Endothelial cell of umbilical vein (primary cell): ENCODE measurements around the gene CTR9. TPM values are rescaled to one million over a fixed set of nuclear protein-coding genes. Genes with fewer than 3 reads are reported as not detected.

Experiments
- BruUV-seq: library from RNA; stranded (reverse); fragments of 400-500 nt; replicated peaks from 2 replicates; lab custom pipeline; 2021; lab: Mats Ljungman, UMichigan
- CTCF ChIA-PET: fragments of 300-600, 350-600 bp; sonication (Branson Sonifier 250); formaldehyde crosslinking; loops from one replicate; lab custom pipeline; 2021; ENCODE audit warnings: antibody characterized with exemption, inconsistent platforms; lab: Charles Lee
- POLR2A ChIA-PET: fragments of 300-600, 350-600 bp; sonication (Branson Sonifier 250); formaldehyde crosslinking; loops from one replicate; lab custom pipeline; 2021; ENCODE audit warnings: antibody characterized with exemption, inconsistent platforms; lab: Charles Lee
- DNase-seq: peaks from one replicate; pipeline ENCODE4 v3.0.0-alpha.2; 2011; ENCODE audit warnings: low read depth, low spot score
- FAIRE-seq: peaks from 2 replicates; lab custom pipeline; 2011; peaks lifted over from hg19 to GRCh38; lab: Jason Lieb, UNC
- H2AFZ ChIP-seq: 2 replicates; pipeline ENCODE4 v1.6.0; 2012; ENCODE audit warnings: low read depth, low read length, control low read depth, inconsistent platforms
- H3K27ac ChIP-seq: 2 replicates; pipeline ENCODE4 v1.5.1; 2011; ENCODE audit warnings: low read depth, mild to moderate bottlenecking, control low read depth, low read length, moderate library complexity; ENCODE audit not compliant: insufficient read depth
- H3K27me3 ChIP-seq, 2 experiments: 2 replicates each; pipeline versions ENCODE4 v1.6.0 to v1.6.1; 2011; ENCODE audit warnings: low read length in 2 of 2, mixed read lengths in 1 of 2; ENCODE audit not compliant: control insufficient read depth in 2 of 2, insufficient read depth in 2 of 2
- H3K36me3 ChIP-seq, 2 experiments: 2 replicates in 1 of 2; 3 replicates in 1 of 2; pipeline ENCODE4 v1.5.1; 2011; ENCODE audit warnings: low read length in 2 of 2, mild to moderate bottlenecking in 1 of 2, moderate library complexity in 1 of 2; ENCODE audit not compliant: control insufficient read depth in 2 of 2, insufficient read depth in 2 of 2; ENCODE audit errors: extremely low read depth in 1 of 2
- H3K4me1 ChIP-seq: 3 replicates; pipeline ENCODE4 v1.5.1; 2011; ENCODE audit warnings: mild to moderate bottlenecking, low read length; ENCODE audit not compliant: control insufficient read depth, insufficient read depth; ENCODE audit errors: extremely low read depth
- H3K4me2 ChIP-seq: 2 replicates; pipeline ENCODE4 v1.6.1; 2011; ENCODE audit warnings: low read length, control low read depth, mixed read lengths; ENCODE audit not compliant: insufficient read depth
- H3K4me3 ChIP-seq, 3 experiments: fragments of 200-600 bp in 1 of 3; sonication (generic), shearing (Covaris generic) in 1 of 3; replicated peaks in 1 of 3; 2 replicates each; pipeline ENCODE4 v1.5.1; 2011 to 2016; ENCODE audit warnings: control low read depth in 3 of 3, low read length in 3 of 3, mild to moderate bottlenecking in 2 of 3, inconsistent platforms in 1 of 3, low read depth in 1 of 3, moderate library complexity in 1 of 3; ENCODE audit not compliant: insufficient read depth in 1 of 3
- H3K79me2 ChIP-seq: 2 replicates; pipeline ENCODE4 v1.6.0; 2012; ENCODE audit warnings: low read length, inconsistent platforms; ENCODE audit not compliant: control insufficient read depth, insufficient read depth
- H3K9ac ChIP-seq: replicated peaks from 2 replicates; pipeline ENCODE3; 2011; ENCODE audit warnings: low read length, control low read depth; ENCODE audit not compliant: insufficient read depth; ENCODE audit errors: extremely low read depth
- H3K9me1 ChIP-seq: replicated peaks from 3 replicates; pipeline ENCODE4 v1.6.0; 2011; ENCODE audit warnings: mild to moderate bottlenecking, low read length; ENCODE audit not compliant: control insufficient read depth, insufficient read depth; ENCODE audit errors: extremely low read depth
- H3K9me3 ChIP-seq: replicated peaks from 2 replicates; pipeline ENCODE4 v1.5.1; 2012; ENCODE audit warnings: low read length, inconsistent platforms; ENCODE audit not compliant: control insufficient read depth, insufficient read depth
- H4K20me1 ChIP-seq: replicated peaks from 2 replicates; pipeline ENCODE3; 2011; ENCODE audit warnings: mild to moderate bottlenecking, low read length; ENCODE audit not compliant: control insufficient read depth, insufficient read depth; ENCODE audit errors: extremely low read depth
- EZH2 ChIP-seq: IDR thresholded peaks from 2 replicates; pipeline ENCODE4 v1.6.1; 2012; ENCODE audit warnings: borderline replicate concordance, low read depth, mild to moderate bottlenecking, moderate library complexity, low read length, inconsistent platforms; ENCODE audit not compliant: severe bottlenecking
- FOS ChIP-seq: IDR thresholded peaks from 2 replicates; pipeline ENCODE4 v1.6.1; 2011; ENCODE audit warnings: mild to moderate bottlenecking, low read length, moderate library complexity, borderline replicate concordance; ENCODE audit not compliant: insufficient read depth
- GATA2 ChIP-seq: IDR thresholded peaks from 2 replicates; pipeline ENCODE4 v1.7.0; 2011; ENCODE audit warnings: low read depth, mild to moderate bottlenecking, moderate library complexity, mixed read lengths, low read length; ENCODE audit not compliant: insufficient read length, insufficient read depth
- JUN ChIP-seq: IDR thresholded peaks from 2 replicates; pipeline ENCODE4 v1.6.1; 2011; ENCODE audit warnings: borderline replicate concordance, low read depth; ENCODE audit not compliant: insufficient read length, insufficient read depth
- MYC ChIP-seq: IDR thresholded peaks from one replicate; pipeline ENCODE4 v1.6.1; 2011; ENCODE audit warnings: mild to moderate bottlenecking, low read depth, low read length
- POLR2A ChIP-seq: IDR thresholded peaks from 2 replicates; pipeline ENCODE4 v1.6.1; 2012; ENCODE audit warnings: low read depth, mild to moderate bottlenecking, control low read depth, low read length
- POLR2AphosphoS5 ChIP-seq: IDR thresholded peaks from 2 replicates; pipeline ENCODE4 v1.6.1; 2012; ENCODE audit warnings: low read depth, mild to moderate bottlenecking, control low read depth, low read length, moderate library complexity; ENCODE audit not compliant: insufficient read depth
- dilution Hi-C: fragments of 300-500 bp; cut with MboI; formaldehyde crosslinking; loops from one replicate; pipeline ENCODE4 v1.15.0; 2019; ENCODE audit warnings: low sequenced_read_pairs; ENCODE audit not compliant: extremely low pct_ligation_motif_present
- intact Hi-C: fragments of 100-400 bp; cut with micrococcal nuclease; formaldehyde crosslinking; loops from one replicate; pipeline ENCODE4 v1.10.0; 2022
- polyA plus RNA-seq, 4 experiments: library from polyadenylated mRNA; depleted of rRNA in 3 of 4; stranded (reverse) in 3 of 4; unstranded in 1 of 4; fragments of >200 nt; gene quantifications; 2 replicates each; pipeline versions ENCODE4 v1.2.1 to v1.2.3, GENCODE V29; 2011 to 2012; ENCODE audit warnings: missing spikeins in 1 of 4
- total RNA-seq: library from RNA; stranded (reverse); gene quantifications from 2 replicates; pipeline ENCODE4 v1.2.3, GENCODE V29; 2021
- TF ChIP-seq, protein P1 (sequence below): IDR thresholded peaks from 2 replicates; pipeline ENCODE4 v1.6.1; 2011; ENCODE audit not compliant: insufficient read depth, insufficient read length
- TF ChIP-seq, protein P2 (sequence below), 2 donors: IDR thresholded peaks; 1 replicate in 1 of 2; 2 replicates in 1 of 2; pipeline ENCODE4 v1.5.1; 2011; ENCODE audit warnings: low read length in 2 of 2, mild to moderate bottlenecking in 2 of 2, moderate library complexity in 2 of 2, control low read depth in 1 of 2, inconsistent platforms in 1 of 2, low read depth in 1 of 2; ENCODE audit not compliant: insufficient read depth in 1 of 2; ENCODE audit errors: extremely low read depth in 1 of 2

Gene CTR9
- total and polyA plus RNA-seq, 2 donors (not counting 3 experiments of a cell fraction or from before 2014, with no cell fraction given), result 7.5 to 33.2 TPM

DNA sequence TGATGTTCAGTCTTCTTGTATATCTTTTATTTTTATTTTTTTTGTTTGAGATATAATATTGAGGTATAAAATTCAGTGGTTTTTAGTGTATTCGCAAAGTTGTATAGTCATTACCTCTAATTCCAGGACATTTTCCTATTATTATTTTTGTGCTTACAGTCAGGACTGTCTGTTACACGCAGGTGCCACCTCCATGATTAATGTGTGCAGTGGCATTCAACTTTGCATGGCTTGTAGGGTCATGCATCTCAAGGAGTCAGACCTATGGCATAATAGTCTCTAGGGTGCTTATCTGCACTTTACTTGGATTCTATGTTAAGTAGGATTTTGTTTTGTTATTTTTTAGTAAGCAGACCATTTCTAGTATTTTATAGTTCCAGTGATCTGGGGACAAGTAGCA, 1.0 kb downstream of the CTR9 start:
- CTCF ChIA-PET, result interaction anchor here (1.3 to 1.4 kb wide), 2 partner anchors 12 to 19 kb away, joined by 4 to 5 read pairs; no protein-coding TSS in a partner anchor

More for the DNA sequence above, 1.0 kb downstream of the CTR9 start:
- Histone ChIP-seq H3K9ac (peak overlapping the region; percentile 90), H3K79me2 (peaks cover 19% of the 10 kb centered on the region), H3K9me1 (no peaks in the 10 kb centered on the region), H2AFZ (no peak overlapping the region), H3K4me1 (peaks cover 13% of the 10 kb centered on the region), H3K27ac (peak overlapping the region; percentile 59), H3K9me3 (no peaks in the 10 kb centered on the region), H4K20me1 (peaks cover 3% of the 10 kb centered on the region), H3K36me3 (peaks cover under 1 to 17% of the 10 kb centered on the region in 2 experiments), H3K4me2 (peak overlapping the region; percentile 98), H3K4me3 (peak overlapping the region; percentile 79 to 99 (median 92)), H3K27me3 (no peaks in the 10 kb centered on the region)
- no peak for TF ChIP-seq GATA2
- TF ChIP-seq, protein P1, sequence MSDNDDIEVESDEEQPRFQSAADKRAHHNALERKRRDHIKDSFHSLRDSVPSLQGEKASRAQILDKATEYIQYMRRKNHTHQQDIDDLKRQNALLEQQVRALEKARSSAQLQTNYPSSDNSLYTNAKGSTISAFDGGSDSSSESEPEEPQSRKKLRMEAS, result no peak
- TF ChIP-seq POLR2A, result no peak
- TF ChIP-seq, protein P2, sequence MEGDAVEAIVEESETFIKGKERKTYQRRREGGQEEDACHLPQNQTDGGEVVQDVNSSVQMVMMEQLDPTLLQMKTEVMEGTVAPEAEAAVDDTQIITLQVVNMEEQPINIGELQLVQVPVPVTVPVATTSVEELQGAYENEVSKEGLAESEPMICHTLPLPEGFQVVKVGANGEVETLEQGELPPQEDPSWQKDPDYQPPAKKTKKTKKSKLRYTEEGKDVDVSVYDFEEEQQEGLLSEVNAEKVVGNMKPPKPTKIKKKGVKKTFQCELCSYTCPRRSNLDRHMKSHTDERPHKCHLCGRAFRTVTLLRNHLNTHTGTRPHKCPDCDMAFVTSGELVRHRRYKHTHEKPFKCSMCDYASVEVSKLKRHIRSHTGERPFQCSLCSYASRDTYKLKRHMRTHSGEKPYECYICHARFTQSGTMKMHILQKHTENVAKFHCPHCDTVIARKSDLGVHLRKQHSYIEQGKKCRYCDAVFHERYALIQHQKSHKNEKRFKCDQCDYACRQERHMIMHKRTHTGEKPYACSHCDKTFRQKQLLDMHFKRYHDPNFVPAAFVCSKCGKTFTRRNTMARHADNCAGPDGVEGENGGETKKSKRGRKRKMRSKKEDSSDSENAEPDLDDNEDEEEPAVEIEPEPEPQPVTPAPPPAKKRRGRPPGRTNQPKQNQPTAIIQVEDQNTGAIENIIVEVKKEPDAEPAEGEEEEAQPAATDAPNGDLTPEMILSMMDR (IDR thresholded peaks at IDR 0.05; ENCODE audit: extremely low read depth in 1 of 2, insufficient read depth in 1 of 2, low read depth in 1 of 2, low read length in 2 of 2), result no peak
- TF ChIP-seq JUN, result no peak
- no peak for TF ChIP-seq EZH2
- TF ChIP-seq POLR2AphosphoS5, result no peak
- no peak for TF ChIP-seq MYC
- no peak for TF ChIP-seq FOS
- no peak for DNase-seq
- intact Hi-C loops, result no loop called here
- BruUV-seq, result no TSS peak
- FAIRE-seq, result no peak
- dilution Hi-C loops, result no loop called here
- POLR2A ChIA-PET, result no interaction called here
